ENCODE measurements around the gene LRP1.

DNA sequence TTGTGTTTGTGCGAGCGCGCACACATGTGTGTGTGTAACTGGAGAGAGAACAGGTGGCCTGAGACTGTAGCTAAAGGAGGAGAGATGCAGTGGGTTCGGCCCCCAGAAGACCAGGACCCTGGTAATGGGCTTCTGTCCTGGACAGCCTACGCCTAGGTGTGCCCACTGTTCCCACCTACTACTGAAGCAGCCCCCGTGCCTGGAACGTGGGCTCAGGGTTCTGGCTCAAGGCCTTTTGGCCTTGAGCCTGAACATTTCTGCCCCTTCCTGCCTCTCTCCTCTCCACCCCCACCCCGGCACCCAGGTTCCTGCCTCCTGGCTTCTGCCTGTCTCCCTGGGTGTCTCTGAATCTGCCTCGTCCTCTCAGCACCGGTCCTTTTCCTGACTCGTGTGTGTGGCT is 86.8 kb downstream of the LRP1 start:
- TF ChIP-seq, protein P1, sequence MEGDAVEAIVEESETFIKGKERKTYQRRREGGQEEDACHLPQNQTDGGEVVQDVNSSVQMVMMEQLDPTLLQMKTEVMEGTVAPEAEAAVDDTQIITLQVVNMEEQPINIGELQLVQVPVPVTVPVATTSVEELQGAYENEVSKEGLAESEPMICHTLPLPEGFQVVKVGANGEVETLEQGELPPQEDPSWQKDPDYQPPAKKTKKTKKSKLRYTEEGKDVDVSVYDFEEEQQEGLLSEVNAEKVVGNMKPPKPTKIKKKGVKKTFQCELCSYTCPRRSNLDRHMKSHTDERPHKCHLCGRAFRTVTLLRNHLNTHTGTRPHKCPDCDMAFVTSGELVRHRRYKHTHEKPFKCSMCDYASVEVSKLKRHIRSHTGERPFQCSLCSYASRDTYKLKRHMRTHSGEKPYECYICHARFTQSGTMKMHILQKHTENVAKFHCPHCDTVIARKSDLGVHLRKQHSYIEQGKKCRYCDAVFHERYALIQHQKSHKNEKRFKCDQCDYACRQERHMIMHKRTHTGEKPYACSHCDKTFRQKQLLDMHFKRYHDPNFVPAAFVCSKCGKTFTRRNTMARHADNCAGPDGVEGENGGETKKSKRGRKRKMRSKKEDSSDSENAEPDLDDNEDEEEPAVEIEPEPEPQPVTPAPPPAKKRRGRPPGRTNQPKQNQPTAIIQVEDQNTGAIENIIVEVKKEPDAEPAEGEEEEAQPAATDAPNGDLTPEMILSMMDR (conservative IDR thresholded peaks at IDR 0.05; ENCODE audit: low read length), result no peak
- TF ChIP-seq EZH2phosphoT487 (IDR thresholded peaks at IDR 0.05; ENCODE audit: borderline replicate concordance), result no peak

Data from Loucy (cell line).